Measurements from ENCODE around the gene RAB10.
A peak's percentile ranks its signal among the peaks of the same experiment; 100 is the strongest.
"Not testable (repeated sequence)": the region's sequence is repeated elsewhere in the genome, so short reads cannot be mapped to it uniquely, and the experiment has no call there.

RAB10 gene

DNA sequence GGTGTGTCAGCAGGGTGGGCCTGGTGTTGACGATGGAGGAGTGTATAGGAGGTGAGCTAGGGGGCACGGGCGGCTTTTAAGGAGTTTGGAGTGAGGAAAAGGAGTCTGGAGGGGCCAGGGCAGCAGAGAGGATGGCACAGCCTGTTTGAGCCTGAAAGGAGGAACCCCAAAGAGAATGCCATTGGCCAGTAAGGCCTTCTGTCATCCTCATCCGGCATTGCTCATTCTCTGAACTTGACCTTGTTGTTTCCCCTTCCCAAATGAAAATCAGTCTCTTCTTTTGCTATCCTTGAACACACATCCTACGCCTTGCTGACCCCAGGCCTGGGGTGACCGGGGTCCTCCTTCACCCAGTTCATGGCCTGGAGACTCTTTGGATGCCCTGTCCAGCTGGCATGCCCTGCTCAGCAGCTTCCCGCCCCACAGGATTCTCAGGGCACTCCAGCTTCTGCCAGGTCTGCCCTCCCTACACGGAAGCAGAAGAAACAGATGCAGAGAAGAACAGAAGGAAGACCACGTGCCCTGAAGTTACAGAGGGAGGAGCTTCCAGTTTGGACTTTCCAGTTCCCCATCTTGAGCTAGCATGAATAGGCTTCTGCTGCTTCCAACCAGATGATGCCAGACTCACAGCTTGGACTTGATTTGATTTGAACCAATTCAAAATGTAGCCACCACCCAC, 31.1 kb upstream of the RAB10 start:
- Histone ChIP-seq H3K27ac (ENCODE audit: low read depth, low read length) (no peak overlapping the region), H3K9ac (ENCODE audit: low read length) (no peak overlapping the region)

DNA sequence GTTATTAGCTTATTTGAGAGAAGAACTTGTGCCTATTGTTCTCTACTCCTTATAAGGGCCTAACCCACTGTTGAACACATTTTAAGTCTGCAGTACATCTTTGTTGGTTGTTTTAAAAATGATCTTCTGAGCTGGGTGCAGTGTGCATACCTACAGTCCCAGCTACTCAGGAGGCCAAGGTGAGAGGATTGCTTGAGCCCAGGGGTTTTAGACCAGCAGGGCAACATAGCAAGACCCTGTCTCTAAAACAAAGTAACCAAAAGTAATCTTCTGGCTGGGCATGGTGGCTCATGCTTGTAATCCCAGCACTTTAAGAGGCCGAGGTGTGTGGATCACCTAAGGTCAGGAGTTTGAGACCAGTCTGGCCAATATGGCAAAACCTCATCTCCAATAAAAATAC, 25.8 kb upstream of the RAB10 start:
- Histone ChIP-seq H3K9ac (ENCODE audit: low read length) (no peak overlapping the region), H3K36me3 (ENCODE audit: control insufficient read depth, insufficient read depth, low read length) (no peaks in the 10 kb centered on the region), H3K4me1 (ENCODE audit: control insufficient read depth, insufficient read depth, low read length) (no peaks in the 10 kb centered on the region), H3K27ac (ENCODE audit: low read depth, low read length) (no peak overlapping the region), H3K4me3 (ENCODE audit: low read length) (no peak overlapping the region), H3K27me3 (ENCODE audit: control insufficient read depth, insufficient read depth, low read length) (no peaks in the 10 kb centered on the region)

More for the DNA sequence above, 31.1 kb upstream of the RAB10 start:
- Histone ChIP-seq H3K4me1 (ENCODE audit: control insufficient read depth, insufficient read depth, low read length) (peaks cover 12% of the 10 kb centered on the region), H3K27me3 (ENCODE audit: control insufficient read depth, insufficient read depth, low read length) (no peaks in the 10 kb centered on the region), H3K4me3 (ENCODE audit: low read length) (no peak overlapping the region), H3K36me3 (ENCODE audit: control insufficient read depth, insufficient read depth, low read length) (no peaks in the 10 kb centered on the region)

DNA sequence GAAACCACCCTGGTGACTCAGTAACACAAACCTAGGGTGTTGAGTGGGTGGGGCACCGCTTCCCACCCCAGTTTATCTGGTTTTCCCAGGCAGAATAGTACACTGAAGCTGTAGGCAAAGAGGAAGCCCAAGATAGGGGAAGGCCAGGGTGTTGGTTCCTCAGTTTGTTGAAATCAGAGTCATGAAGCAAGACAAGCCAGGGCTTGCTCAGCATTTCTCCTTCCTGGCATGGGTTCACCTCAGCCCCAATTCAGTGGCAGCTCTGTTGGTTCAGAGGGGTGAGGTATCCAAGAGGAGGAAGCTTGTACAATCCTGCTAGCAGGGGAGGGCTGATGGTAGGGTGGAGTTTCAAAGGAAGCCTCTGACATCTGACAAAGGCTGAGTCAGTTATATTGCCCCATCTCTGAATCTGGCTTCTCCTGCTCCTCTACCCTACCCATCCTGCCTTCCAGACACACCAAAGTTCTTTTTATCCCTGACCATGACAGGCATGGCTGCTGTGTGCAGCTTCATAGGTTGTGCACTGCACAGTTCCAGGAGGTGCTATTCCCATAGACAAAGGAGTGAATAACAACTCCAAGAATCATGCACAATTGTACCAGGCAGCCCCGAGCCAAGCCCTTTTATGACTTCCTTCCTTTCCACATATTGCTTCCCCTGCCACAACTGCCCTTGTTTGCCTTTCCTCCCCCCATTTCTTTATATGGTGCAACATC, 24.9 kb upstream of the RAB10 start:
- Histone ChIP-seq H3K4me1 (ENCODE audit: control insufficient read depth, insufficient read depth, low read length) (no peaks in the 10 kb centered on the region), H3K27me3 (ENCODE audit: control insufficient read depth, insufficient read depth, low read length) (no peaks in the 10 kb centered on the region), H3K4me3 (ENCODE audit: low read length) (no peak overlapping the region), H3K9ac (ENCODE audit: low read length) (no peak overlapping the region), H3K36me3 (ENCODE audit: control insufficient read depth, insufficient read depth, low read length) (no peaks in the 10 kb centered on the region), H3K27ac (ENCODE audit: low read depth, low read length) (no peak overlapping the region)

DNA sequence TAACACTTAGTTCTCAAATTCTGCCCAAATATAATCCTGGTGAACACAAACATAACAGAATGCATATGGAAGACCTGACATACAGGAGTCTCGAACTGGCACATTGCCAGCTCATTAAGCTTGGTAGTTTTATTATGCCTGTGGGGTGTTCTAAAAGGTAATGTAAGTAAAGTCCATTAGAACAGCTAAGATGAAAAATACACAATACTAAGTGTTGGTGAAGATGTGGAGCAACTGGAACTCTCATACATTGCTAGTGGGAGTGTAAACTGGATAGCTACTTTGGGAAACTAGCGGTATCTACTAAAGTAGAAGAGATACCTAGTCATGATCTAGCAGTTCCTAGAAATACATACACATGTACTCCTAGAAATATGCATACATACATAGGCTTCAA, 24.3 kb upstream of the RAB10 start:
- Histone ChIP-seq H3K4me1 (ENCODE audit: control insufficient read depth, insufficient read depth, low read length) (no peaks in the 10 kb centered on the region), H3K36me3 (ENCODE audit: control insufficient read depth, insufficient read depth, low read length) (no peaks in the 10 kb centered on the region), H3K4me3 (ENCODE audit: low read length) (no peak overlapping the region), H3K27ac (ENCODE audit: low read depth, low read length) (no peak overlapping the region), H3K9ac (ENCODE audit: low read length) (no peak overlapping the region), H3K27me3 (ENCODE audit: control insufficient read depth, insufficient read depth, low read length) (no peaks in the 10 kb centered on the region)

DNA sequence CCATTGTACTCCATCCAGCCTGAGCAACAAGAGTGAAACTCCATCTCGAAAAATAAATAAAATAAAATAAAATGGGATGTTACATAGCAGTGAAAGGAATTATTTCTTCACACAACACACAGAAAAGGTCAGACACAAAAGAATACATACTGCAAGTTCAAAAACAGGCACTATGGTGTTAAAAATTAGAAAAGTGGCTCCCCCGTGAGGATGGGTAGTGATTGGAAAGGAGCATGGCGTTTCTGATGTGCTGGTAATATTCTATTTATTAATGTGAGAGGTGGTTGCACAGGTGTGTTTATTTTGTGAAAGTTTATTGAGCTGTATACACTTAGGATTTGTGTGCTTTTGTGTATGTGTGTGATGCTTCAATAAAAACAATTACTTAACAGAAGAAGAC, 22.9 kb upstream of the RAB10 start:
- H3K27ac ChIP-seq (ENCODE audit: low read depth, low read length) = no peak overlapping the region
- H3K4me1 ChIP-seq (ENCODE audit: control insufficient read depth, insufficient read depth, low read length) = no peaks in the 10 kb centered on the region
- H3K27me3 ChIP-seq (ENCODE audit: control insufficient read depth, insufficient read depth, low read length) = no peaks in the 10 kb centered on the region
- no peaks in the 10 kb centered on the region for H3K36me3 ChIP-seq (ENCODE audit: control insufficient read depth, insufficient read depth, low read length)
- H3K9ac ChIP-seq (ENCODE audit: low read length) = no peak overlapping the region
- H3K4me3 ChIP-seq (ENCODE audit: low read length) = no peak overlapping the region

DNA sequence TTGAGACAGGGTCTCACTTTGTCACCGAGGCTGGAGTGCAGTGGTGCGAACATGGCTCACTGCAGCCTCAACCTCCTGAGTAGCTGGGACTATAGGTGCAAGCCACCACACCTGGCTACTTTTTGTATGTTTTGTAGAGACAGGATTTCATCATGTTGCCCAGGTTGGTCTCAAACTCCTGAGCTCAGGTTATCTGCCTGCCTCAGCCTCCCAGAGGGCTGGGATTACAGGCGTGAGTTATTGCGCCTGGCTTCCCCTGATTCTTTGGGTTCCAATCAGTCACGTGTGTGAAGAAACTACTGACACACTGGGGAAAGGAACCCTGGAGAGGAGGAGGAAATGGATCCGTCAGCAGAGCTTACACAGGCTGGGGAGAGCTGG, 22.3 kb upstream of the RAB10 start:
- no peak overlapping the region for H3K9ac ChIP-seq (ENCODE audit: low read length)
- H3K4me3 ChIP-seq (ENCODE audit: low read length) = no peak overlapping the region
- H3K36me3 ChIP-seq (ENCODE audit: control insufficient read depth, insufficient read depth, low read length) = no peaks in the 10 kb centered on the region
- no peaks in the 10 kb centered on the region for H3K4me1 ChIP-seq (ENCODE audit: control insufficient read depth, insufficient read depth, low read length)
- H3K27me3 ChIP-seq (ENCODE audit: control insufficient read depth, insufficient read depth, low read length) = no peaks in the 10 kb centered on the region
- H3K27ac ChIP-seq (ENCODE audit: low read depth, low read length) = no peak overlapping the region

DNA sequence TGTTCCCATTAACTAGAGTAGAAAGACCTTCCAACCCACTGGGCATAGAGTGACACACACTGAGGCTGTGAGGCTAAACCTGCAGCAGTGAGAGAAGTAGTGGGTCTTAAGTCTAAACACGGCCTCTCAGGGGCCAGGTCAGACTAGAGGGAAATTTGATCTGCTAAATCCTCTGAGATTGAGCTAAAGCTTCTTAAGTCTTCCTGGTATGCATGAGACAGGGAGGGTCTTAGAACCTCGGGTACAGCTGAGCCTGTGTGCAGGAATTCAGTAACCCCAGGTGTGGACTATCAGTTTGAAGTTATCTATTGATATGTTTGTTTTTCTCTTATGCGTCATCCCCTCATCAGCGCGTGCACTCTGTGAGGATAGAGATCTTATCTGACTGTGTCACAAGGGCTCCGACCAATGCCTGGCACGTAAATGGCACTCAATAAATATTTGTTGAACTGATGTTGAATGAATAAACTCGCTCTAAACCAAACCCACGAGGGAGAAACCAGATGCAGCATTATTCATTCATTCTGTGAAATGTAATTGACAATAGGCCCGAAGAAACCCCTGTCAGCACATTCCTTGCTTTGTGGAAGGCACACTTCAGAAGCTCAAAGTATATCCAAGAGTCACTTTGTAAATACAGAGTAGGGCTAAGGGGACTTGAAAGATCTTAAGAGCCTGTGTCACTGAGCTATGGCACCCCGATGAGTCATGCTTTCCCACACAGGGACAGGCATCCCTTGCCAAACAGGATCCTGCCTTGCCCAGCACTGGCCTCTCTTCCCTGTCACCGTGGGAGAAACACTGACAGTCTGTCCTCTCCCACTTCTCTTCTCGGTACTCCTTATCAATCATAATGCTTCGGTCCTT, 21.7 kb upstream of the RAB10 start:
- Histone ChIP-seq H3K36me3 (ENCODE audit: control insufficient read depth, insufficient read depth, low read length) (no peaks in the 10 kb centered on the region), H3K4me1 (ENCODE audit: control insufficient read depth, insufficient read depth, low read length) (no peaks in the 10 kb centered on the region), H3K27me3 (ENCODE audit: control insufficient read depth, insufficient read depth, low read length) (no peaks in the 10 kb centered on the region), H3K27ac (ENCODE audit: low read depth, low read length) (no peak overlapping the region), H3K4me3 (ENCODE audit: low read length) (no peak overlapping the region), H3K9ac (ENCODE audit: low read length) (no peak overlapping the region)

DNA sequence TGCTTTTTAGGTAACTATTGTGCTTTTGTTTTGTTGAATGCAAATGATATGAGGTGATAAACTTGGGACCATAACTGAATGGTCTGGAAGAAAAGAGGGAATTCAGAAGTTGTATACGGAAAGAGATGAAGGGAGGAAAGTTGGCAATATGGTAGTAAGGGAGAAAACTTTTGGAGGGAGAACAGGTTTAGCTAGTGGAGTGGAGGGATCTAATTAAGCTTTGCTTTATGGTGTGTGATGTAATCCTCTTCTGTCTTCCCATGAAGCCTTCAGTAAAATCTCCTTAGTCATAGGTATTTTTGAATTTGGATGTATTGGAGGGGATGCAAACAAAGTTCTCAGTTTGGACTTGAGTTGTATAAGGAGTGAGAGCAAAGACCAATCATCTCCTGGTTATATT, 20.2 kb upstream of the RAB10 start:
- Histone ChIP-seq H3K4me1 (ENCODE audit: control insufficient read depth, insufficient read depth, low read length) (peaks cover 7% of the 10 kb centered on the region), H3K9ac (ENCODE audit: low read length) (no peak overlapping the region), H3K27ac (ENCODE audit: low read depth, low read length) (no peak overlapping the region), H3K4me3 (ENCODE audit: low read length) (no peak overlapping the region), H3K36me3 (ENCODE audit: control insufficient read depth, insufficient read depth, low read length) (no peaks in the 10 kb centered on the region), H3K27me3 (ENCODE audit: control insufficient read depth, insufficient read depth, low read length) (no peaks in the 10 kb centered on the region)

DNA sequence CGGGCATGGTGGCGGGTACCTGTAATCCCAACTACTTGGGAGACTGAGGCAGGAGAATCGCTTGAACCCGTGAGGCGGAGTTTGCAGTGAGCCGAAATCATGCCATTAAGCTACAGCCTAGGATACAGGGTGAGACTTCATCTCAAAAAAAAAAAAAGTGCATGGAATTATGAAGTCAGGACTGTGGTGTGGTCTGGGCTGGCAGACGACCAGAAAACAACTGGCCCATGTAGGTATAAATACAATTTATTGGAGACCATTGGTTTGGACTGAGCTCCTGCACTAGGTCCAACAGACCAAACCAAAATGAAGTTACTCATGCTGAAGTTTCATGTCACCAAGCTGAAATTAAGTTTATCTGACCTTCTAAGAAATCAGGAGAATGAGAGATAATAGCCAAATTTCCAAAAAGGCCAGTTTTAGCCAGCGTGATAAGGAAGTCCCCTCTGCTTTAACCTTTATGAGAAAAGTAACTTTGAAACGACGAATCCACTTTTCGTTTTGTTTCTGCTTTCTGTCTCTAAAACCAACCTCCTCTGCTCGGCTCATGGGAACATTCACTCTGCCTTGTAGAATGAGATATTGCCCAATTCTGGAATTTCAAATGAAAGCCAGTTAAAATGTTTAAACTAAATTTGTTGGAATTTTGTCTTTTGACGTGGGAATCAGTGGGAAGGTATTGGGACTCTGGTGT, 17.7 kb upstream of the RAB10 start:
- no peaks in the 10 kb centered on the region for H3K27me3 ChIP-seq (ENCODE audit: control insufficient read depth, insufficient read depth, low read length)
- no peaks in the 10 kb centered on the region for H3K36me3 ChIP-seq (ENCODE audit: control insufficient read depth, insufficient read depth, low read length)
- no peak overlapping the region for H3K4me3 ChIP-seq (ENCODE audit: low read length)
- H3K27ac ChIP-seq (ENCODE audit: low read depth, low read length) = no peak overlapping the region
- H3K4me1 ChIP-seq (ENCODE audit: control insufficient read depth, insufficient read depth, low read length) = peaks cover 7% of the 10 kb centered on the region
- H3K9ac ChIP-seq (ENCODE audit: low read length) = no peak overlapping the region

DNA sequence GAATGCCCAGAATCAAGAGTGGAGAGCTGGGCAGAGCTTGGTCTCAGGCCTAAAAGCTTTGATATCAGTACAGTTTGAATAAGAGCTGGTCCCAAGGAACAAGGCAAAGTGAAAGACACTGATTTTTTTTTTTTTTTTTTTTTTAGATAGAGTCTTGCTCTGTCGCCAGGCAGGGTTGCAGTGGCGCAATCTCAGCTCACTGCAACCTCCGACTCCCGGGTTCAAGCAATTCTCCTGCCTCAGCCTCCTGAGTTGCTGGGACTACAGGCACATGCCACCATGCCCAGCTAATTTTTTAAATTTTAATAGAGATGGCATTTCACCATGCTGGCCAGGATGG, 17.2 kb upstream of the RAB10 start:
- H3K27ac ChIP-seq (ENCODE audit: low read depth, low read length) = not testable (repeated sequence)

DNA sequence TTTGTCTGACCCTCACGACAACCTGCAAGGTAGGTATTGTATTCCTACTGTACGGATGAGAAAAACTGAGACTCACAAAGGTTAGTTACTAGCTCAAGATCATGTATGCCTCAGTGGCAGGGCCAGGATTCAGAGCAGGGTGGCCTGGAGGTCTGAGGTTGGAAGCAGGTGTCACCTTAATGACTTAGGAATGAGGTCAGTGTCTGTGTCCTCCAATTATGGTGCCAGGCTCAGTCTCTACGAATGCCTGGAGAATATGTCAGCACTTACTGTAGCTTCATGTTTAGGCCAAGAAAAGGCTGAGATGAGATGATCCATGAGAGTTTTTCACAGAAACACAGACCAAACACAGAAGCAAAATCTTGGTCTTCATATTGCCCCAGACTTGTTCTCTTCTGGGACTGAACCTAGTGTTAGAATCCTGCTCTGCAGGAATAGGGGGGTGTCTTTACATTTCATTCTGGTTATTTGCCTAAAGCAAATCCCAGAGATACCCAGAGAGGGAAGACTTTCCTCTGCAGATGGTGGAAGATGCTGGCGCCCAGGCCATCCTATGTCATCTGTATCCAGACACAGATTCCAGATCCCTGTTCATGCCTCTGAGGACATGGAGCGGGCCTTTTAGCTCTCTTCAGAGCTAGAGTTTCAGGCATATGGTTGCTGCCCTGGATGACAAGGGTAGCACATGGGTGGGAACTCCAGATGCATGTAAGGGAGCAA, 16.3 kb upstream of the RAB10 start:
- peaks cover 7% of the 10 kb centered on the region for H3K4me1 ChIP-seq (ENCODE audit: control insufficient read depth, insufficient read depth, low read length)
- no peaks in the 10 kb centered on the region for H3K27me3 ChIP-seq (ENCODE audit: control insufficient read depth, insufficient read depth, low read length)
- H3K27ac ChIP-seq (ENCODE audit: low read depth, low read length) = peak overlapping the region; percentile 77
- H3K36me3 ChIP-seq (ENCODE audit: control insufficient read depth, insufficient read depth, low read length) = no peaks in the 10 kb centered on the region
- H3K9ac ChIP-seq (ENCODE audit: low read length) = no peak overlapping the region
- H3K4me3 ChIP-seq (ENCODE audit: low read length) = no peak overlapping the region

More for the DNA sequence above, 17.2 kb upstream of the RAB10 start:
- not testable (repeated sequence) for H3K36me3 ChIP-seq (ENCODE audit: control insufficient read depth, insufficient read depth, low read length); H3K9ac ChIP-seq (ENCODE audit: low read length); H3K27me3 ChIP-seq (ENCODE audit: control insufficient read depth, insufficient read depth, low read length); H3K4me3 ChIP-seq (ENCODE audit: low read length); H3K4me1 ChIP-seq (ENCODE audit: control insufficient read depth, insufficient read depth, low read length)

All from rectal smooth muscle tissue (tissue), 1 donor.